HG03095 (cell line): ENCODE results near the gene KCNQ1.

ENCODE experiments used
- ATAC-seq: cut with Tn5 transposase; IDR thresholded peaks from one replicate; pipeline ENCODE4 v1.9.1; 2021; ENCODE audit warnings: moderate library complexity; ENCODE audit not compliant: unreplicated experiment

The KCNQ1 gene

GRCh38 chr11:2752204-2752770 lies 307.5 kb downstream of the KCNQ1 start:
- ATAC-seq, result no peak

- ATAC-seq, result no peak
Measured at GRCh38 chr11:2752923-2753322, 308.1 kb downstream of the KCNQ1 start.

- no peak for ATAC-seq
Measured at GRCh38 chr11:2754008-2754407, 309.2 kb downstream of the KCNQ1 start.

GRCh38 chr11:2755071-2755470 lies 310.3 kb downstream of the KCNQ1 start:
- no peak for ATAC-seq

GRCh38 chr11:2758751-2759150 lies 313.9 kb downstream of the KCNQ1 start:
- no peak for ATAC-seq

GRCh38 chr11:2759228-2760195 lies 314.7 kb downstream of the KCNQ1 start:
- ATAC-seq, result no peak

- no peak for ATAC-seq
Measured at GRCh38 chr11:2760196-2760871, 315.5 kb downstream of the KCNQ1 start.

- ATAC-seq, result no peak
Measured at GRCh38 chr11:2761131-2762030, 316.6 kb downstream of the KCNQ1 start.

- ATAC-seq, result no peak
Measured at GRCh38 chr11:2762031-2762380, 317.2 kb downstream of the KCNQ1 start.

GRCh38 chr11:2762451-2762850 lies 317.6 kb downstream of the KCNQ1 start:
- ATAC-seq, result no peak

GRCh38 chr11:2763984-2764383 lies 319.2 kb downstream of the KCNQ1 start:
- no peak for ATAC-seq

GRCh38 chr11:2765491-2765890 lies 320.7 kb downstream of the KCNQ1 start:
- no peak for ATAC-seq

- ATAC-seq, result no peak
Measured at GRCh38 chr11:2766166-2766565, 321.4 kb downstream of the KCNQ1 start.

GRCh38 chr11:2767071-2767470 lies 322.3 kb downstream of the KCNQ1 start:
- no peak for ATAC-seq

GRCh38 chr11:2767801-2768200 lies 323.0 kb downstream of the KCNQ1 start:
- ATAC-seq, result no peak

- ATAC-seq, result no peak
Measured at GRCh38 chr11:2768471-2769408, 323.9 kb downstream of the KCNQ1 start.

- ATAC-seq, result no peak
Measured at GRCh38 chr11:2769409-2770095, 324.7 kb downstream of the KCNQ1 start.

- ATAC-seq, result no peak
Measured at GRCh38 chr11:2770096-2770751, 325.4 kb downstream of the KCNQ1 start.
